IPS-NIHi7 (cell line): ENCODE data around the gene CARD16.

ENCODE experiments used
- DNase-seq: peaks from one replicate; pipeline ENCODE4 v3.0.0; 2012; ENCODE audit warnings: mixed read lengths; ENCODE audit errors: extremely low spot score

CARD16 gene

DNA sequence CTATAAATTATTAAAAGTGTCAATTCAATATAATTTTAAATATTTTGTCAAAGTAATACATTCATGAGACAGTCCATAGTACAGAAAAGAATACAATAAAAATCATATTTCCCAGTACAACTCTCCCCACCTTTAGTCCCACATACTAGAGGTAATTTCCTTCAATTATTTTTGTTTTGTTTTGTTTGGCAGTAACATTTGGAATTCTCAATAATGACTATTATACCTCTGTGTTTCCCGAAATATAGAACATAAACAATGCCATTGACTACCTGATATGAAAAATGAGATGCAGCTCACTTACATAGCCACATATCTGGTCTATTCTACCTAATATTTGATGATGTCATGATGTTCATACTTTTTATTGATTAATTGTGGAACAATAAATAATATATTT is 52.4 kb downstream of the CARD16 start:
- DNase-seq = no peak

GRCh38 chr11:104991994-104992393 is 53.1 kb downstream of the CARD16 start:
- DNase-seq = no peak
